Lower lobe of right lung (tissue), 2 donors: Measurements from ENCODE around the gene STRA8. TPM values are rescaled to one million over a fixed set of nuclear protein-coding genes. Genes with fewer than 3 reads are reported as not detected.

Source experiments
- ATAC-seq, 2 donors: fragments of 200-7000 bp; cut with Tn5 transposase; one replicate each; pipeline ENCODE4 v1.9.1; 2020 to 2022; ENCODE audit warnings: mild to moderate bottlenecking in 2 of 2, moderate library complexity in 2 of 2
- DNase-seq: peaks from one replicate; pipeline ENCODE4 v3.0.0-alpha.2; 2020
- H3K27ac ChIP-seq: fragments of 200-600 bp; one replicate; pipeline ENCODE4 v1.8.0; 2022
- H3K27me3 ChIP-seq: fragments of 200-600 bp; one replicate; pipeline ENCODE4 v1.8.0; 2022; ENCODE audit warnings: low read depth
- H3K36me3 ChIP-seq: fragments of 200-600 bp; one replicate; pipeline ENCODE4 v1.8.0; 2022; ENCODE audit warnings: mild to moderate bottlenecking
- H3K4me1 ChIP-seq: fragments of 200-600 bp; one replicate; pipeline ENCODE4 v1.8.0; 2022
- H3K4me3 ChIP-seq: fragments of 200-600 bp; one replicate; pipeline ENCODE4 v1.8.0; 2022; ENCODE audit warnings: mild to moderate bottlenecking
- H3K9me3 ChIP-seq: fragments of 200-600 bp; one replicate; pipeline ENCODE4 v1.8.0; 2022
- intact Hi-C: fragments of 100-400 bp; cut with DNase I; formaldehyde crosslinking; loops from one replicate; pipeline ENCODE4 v1.11.0; 2022
- total RNA-seq: library from RNA; stranded (reverse); fragmentation: NEBNext Ultra II Directional; extraction: Animal tissue kit (Norgen Biotek cat#: 25700); gene quantifications from one replicate; pipeline ENCODE4 v1.2.1, GENCODE V29; 2021
- TF ChIP-seq, protein P1 (sequence below): fragments of 200-600 bp; IDR thresholded peaks from one replicate; pipeline ENCODE4 v1.8.0; 2022; ENCODE audit warnings: antibody characterized with exemption, mild to moderate bottlenecking
- donor health status: DM: no; HTN: yes; CAD: no; lungs with severe emphysema.

The STRA8 gene
- total RNA-seq, 1 donor from 2014 or later: not detected

DNA sequence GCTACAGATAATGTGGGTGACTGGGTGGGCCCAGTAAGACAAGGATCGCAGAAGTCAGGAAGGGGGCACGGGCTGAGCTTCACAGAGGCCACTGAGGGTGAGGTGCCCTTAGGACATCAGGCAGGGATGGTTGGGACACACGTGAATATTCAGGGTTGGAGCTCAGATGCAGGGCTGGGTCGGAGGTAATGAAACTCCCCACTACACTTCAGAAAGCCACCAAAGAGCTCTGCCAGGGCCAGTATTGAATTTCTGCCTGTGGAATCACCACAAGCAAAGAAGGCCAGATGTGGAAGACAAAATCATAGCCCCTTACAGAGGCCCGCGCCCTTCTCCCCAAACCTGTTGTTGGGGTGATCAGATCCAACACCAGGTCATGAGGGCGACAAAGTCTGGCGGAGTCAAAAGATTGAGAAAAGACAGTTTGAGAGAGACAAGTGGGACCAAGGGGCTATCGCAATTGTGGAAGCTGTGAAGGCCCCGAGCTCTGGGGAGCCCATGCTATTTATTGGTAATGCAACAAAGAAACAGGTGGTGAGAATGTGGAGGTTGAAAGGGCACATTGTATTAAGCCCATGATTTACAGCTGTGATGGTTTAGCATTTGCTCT lies 42.4 kb downstream of the STRA8 start:
- H3K4me1 ChIP-seq: no peaks in the 10 kb centered on the region
- no peak overlapping the region for H3K4me3 ChIP-seq
- no peak overlapping the region for H3K27ac ChIP-seq
- TF ChIP-seq, protein P1, sequence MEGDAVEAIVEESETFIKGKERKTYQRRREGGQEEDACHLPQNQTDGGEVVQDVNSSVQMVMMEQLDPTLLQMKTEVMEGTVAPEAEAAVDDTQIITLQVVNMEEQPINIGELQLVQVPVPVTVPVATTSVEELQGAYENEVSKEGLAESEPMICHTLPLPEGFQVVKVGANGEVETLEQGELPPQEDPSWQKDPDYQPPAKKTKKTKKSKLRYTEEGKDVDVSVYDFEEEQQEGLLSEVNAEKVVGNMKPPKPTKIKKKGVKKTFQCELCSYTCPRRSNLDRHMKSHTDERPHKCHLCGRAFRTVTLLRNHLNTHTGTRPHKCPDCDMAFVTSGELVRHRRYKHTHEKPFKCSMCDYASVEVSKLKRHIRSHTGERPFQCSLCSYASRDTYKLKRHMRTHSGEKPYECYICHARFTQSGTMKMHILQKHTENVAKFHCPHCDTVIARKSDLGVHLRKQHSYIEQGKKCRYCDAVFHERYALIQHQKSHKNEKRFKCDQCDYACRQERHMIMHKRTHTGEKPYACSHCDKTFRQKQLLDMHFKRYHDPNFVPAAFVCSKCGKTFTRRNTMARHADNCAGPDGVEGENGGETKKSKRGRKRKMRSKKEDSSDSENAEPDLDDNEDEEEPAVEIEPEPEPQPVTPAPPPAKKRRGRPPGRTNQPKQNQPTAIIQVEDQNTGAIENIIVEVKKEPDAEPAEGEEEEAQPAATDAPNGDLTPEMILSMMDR: no peak
- no peaks in the 10 kb centered on the region for H3K36me3 ChIP-seq
- no peaks in the 10 kb centered on the region for H3K9me3 ChIP-seq
- H3K27me3 ChIP-seq: no peaks in the 10 kb centered on the region
- ATAC-seq (no peak), DNase-seq (no peak)
- intact Hi-C loops: no loop called here

DNA sequence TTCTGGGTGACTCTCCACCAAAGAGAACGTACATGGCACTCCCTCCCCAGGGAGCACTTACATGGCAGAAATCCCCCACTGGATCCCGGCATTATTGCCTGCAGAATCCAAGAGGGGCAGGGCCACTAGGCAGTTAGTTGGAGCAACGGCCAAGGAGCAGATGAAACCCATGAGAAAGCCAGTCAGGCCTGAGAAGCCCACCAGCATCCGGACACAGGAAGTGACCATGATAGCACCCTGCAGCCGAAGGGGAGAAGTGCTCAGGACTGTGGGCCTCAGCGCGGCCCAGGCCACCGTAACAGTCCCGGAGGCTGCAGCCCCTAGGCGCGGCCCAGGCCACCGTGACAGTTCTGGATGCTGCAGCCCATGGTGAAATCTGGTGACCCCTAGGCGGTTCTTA lies 43.5 kb downstream of the STRA8 start:
- DNase-seq (no peak), ATAC-seq (no peak)
- intact Hi-C loops: no loop called here
- no peaks in the 10 kb centered on the region for H3K9me3 ChIP-seq
- TF ChIP-seq, protein P1: no peak
- no peak overlapping the region for H3K4me3 ChIP-seq
- no peaks in the 10 kb centered on the region for H3K4me1 ChIP-seq
- no peaks in the 10 kb centered on the region for H3K36me3 ChIP-seq
- no peak overlapping the region for H3K27ac ChIP-seq
- H3K27me3 ChIP-seq: no peaks in the 10 kb centered on the region

DNA sequence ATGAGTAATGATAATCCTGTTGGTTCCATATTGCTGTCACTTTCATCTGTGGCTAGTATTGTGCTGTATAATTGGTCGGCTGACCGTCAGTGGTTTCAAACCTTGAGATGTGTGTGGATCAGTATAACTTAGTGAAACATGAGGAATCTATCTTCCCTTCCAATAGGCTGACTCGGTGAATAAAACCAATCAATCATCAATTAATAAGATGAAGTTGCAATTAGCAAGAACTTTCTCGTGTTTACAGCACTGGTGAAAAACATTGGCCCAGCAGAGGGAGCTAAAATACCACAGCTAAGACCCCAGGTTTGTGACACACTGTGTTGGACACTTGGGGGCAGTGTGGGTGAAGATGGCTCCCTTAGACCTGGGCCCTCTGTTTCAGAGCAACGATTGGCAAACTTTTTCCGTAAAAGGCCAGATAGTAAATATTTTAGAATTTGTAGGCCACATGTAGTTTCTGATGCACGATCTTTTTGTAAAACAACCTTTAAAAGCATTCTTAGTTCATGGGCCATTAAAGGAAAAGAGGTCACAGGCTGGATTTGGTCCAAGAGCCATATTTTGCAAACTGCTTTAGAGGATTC lies 47.8 kb downstream of the STRA8 start:
- TF ChIP-seq, protein P1: peak; percentile 91
- DNase-seq (peak; percentile 68), ATAC-seq (peak; percentile 95 to 96)
- no peaks in the 10 kb centered on the region for H3K9me3 ChIP-seq
- H3K4me3 ChIP-seq: no peak overlapping the region
- no peaks in the 10 kb centered on the region for H3K27me3 ChIP-seq
- H3K36me3 ChIP-seq: no peaks in the 10 kb centered on the region
- H3K27ac ChIP-seq: no peak overlapping the region
- no peaks in the 10 kb centered on the region for H3K4me1 ChIP-seq
- intact Hi-C loops: no loop called here

DNA sequence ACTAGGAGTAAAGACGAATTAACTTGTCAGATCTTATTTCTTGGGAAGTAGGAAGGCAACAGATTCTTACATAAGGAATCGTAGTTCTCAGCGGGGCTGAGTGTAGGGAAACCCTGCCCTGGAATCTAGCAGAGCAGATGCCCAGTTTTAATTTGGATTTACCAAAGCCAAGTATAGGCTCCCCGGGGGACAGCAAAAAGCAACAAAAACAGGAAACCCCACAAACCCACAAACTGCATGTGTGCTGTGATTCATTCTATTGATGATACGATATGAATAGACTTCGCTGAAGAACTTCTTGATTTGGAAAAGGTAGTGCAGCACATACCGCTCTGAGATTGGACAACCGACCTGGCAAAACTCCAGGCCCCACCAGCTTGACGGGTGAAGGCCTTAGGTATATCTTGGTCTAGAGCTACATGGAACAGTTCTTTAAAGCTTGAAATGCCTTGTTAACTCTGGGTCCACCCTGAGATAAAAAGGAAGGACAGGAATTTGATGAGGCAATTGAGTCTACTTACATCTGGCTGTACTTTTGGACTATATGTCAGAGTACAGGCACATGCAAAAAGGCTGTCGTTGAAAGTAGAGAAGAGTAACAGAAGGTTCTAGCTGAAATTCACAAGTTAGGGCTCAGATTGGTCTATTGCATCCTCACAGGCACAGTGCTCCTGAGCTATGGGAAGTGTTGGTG lies 49.1 kb downstream of the STRA8 start:
- intact Hi-C loops: no loop called here
- TF ChIP-seq, protein P1: no peak
- ATAC-seq: no peak

DNA sequence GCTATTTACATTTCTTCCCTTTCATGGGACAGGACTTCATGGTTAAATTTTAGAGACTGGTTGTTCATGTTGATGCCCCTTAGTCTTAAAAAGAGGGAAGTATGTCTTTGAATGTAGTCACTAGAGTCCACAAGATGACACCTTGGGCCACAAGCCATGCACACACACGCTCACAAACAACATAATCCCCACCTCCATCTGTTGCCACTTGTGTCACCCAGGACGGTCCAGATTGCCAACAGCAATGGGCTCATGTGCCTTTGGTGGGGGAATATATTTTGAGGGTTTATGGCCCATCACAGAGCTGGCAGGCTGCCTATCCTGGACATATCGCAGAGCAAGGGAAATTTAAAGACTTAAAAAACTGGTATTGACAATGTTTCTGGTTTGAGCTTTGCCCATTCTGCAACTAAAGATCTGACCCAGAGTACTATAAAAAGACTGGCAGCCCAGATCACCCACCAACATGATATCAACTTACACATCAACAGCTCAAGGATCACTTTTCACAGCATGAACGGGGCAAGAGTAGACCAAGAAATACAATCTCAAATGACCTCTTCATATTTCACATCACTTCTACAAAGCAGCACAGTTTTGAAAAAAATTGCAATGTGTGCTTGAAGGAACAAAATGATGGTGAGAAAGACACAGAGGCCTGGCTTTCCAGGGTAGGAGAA lies 50.5 kb downstream of the STRA8 start:
- Histone ChIP-seq H3K27ac (no peak overlapping the region), H3K36me3 (no peaks in the 10 kb centered on the region), H3K4me3 (no peak overlapping the region), H3K9me3 (no peaks in the 10 kb centered on the region), H3K27me3 (no peaks in the 10 kb centered on the region), H3K4me1 (no peaks in the 10 kb centered on the region)
- intact Hi-C loops: no loop called here
- TF ChIP-seq, protein P1: no peak
- DNase-seq (no peak), ATAC-seq (no peak)

More for the DNA sequence above, 49.1 kb downstream of the STRA8 start:
- H3K27me3 ChIP-seq: no peaks in the 10 kb centered on the region
- H3K36me3 ChIP-seq: no peaks in the 10 kb centered on the region
- no peaks in the 10 kb centered on the region for H3K4me1 ChIP-seq
- DNase-seq: no peak
- H3K9me3 ChIP-seq: no peaks in the 10 kb centered on the region
- no peak overlapping the region for H3K4me3 ChIP-seq
- H3K27ac ChIP-seq: no peak overlapping the region
